Measurements from ENCODE around the gene UBAP2. TPM values are rescaled to one million over a fixed set of nuclear protein-coding genes. Genes with fewer than 3 reads are reported as not detected.
A peak's percentile ranks its signal among the peaks of the same experiment; 100 is the strongest.

The UBAP2 gene
- total RNA-seq, 1 experiment from 2014 or later: 62.5 TPM

GRCh38 chr9:34089311-34089710 lies 40.6 kb upstream of the UBAP2 start:
- ChIA-PET CTCF (no interaction called here), POLR2A (ENCODE audit: low non-redundant PET) (interaction anchor here (0.6 kb wide), 1 partner anchor 15 kb away, joined by 4 read pairs; no protein-coding TSS in a partner anchor)
- TF ChIP-seq, protein P1, sequence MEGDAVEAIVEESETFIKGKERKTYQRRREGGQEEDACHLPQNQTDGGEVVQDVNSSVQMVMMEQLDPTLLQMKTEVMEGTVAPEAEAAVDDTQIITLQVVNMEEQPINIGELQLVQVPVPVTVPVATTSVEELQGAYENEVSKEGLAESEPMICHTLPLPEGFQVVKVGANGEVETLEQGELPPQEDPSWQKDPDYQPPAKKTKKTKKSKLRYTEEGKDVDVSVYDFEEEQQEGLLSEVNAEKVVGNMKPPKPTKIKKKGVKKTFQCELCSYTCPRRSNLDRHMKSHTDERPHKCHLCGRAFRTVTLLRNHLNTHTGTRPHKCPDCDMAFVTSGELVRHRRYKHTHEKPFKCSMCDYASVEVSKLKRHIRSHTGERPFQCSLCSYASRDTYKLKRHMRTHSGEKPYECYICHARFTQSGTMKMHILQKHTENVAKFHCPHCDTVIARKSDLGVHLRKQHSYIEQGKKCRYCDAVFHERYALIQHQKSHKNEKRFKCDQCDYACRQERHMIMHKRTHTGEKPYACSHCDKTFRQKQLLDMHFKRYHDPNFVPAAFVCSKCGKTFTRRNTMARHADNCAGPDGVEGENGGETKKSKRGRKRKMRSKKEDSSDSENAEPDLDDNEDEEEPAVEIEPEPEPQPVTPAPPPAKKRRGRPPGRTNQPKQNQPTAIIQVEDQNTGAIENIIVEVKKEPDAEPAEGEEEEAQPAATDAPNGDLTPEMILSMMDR (conservative IDR thresholded peaks at IDR 0.05; ENCODE audit: low read depth, low read length): no peak
- no peak for TF ChIP-seq EZH2 (IDR thresholded peaks at IDR 0.05; ENCODE audit: borderline replicate concordance, low read depth, low read length, poor library complexity, severe bottlenecking)
- Histone ChIP-seq H3K9me3 (ENCODE audit: low read depth, low read length, poor library complexity, severe bottlenecking) (no peaks in the 10 kb centered on the region), H3K4me1 (ENCODE audit: insufficient read depth, low read length, poor library complexity, severe bottlenecking) (no peaks in the 10 kb centered on the region), H3K27me3 (replicated peaks; ENCODE audit: insufficient read depth, low read depth, low read length, poor library complexity) (no peaks in the 10 kb centered on the region), H3K4me3 (ENCODE audit: low read depth, low read length, poor library complexity, severe bottlenecking) (no peak overlapping the region), H3K36me3 (ENCODE audit: insufficient read depth, low read length, poor library complexity, severe bottlenecking) (peaks cover 50% of the 10 kb centered on the region), H3K27ac (ENCODE audit: low read depth, low read length, poor library complexity, severe bottlenecking) (no peak overlapping the region)
- no TSS peak for BruUV-seq (replicated peaks)
- intact Hi-C loops (cut with micrococcal nuclease; ENCODE audit: unreplicated experiment): no loop called here
- no peak for DNase-seq (ENCODE audit: low spot score)

- H3K9me3 ChIP-seq (ENCODE audit: low read depth, low read length, poor library complexity, severe bottlenecking): no peaks in the 10 kb centered on the region
- ChIA-PET CTCF (no interaction called here), POLR2A (ENCODE audit: low non-redundant PET) (no interaction called here)
- peaks cover 40% of the 10 kb centered on the region for H3K36me3 ChIP-seq (ENCODE audit: insufficient read depth, low read length, poor library complexity, severe bottlenecking)
- no peak overlapping the region for H3K27ac ChIP-seq (ENCODE audit: low read depth, low read length, poor library complexity, severe bottlenecking)
- TSS peak; percentile 48 for BruUV-seq (replicated peaks)
- TF ChIP-seq, protein P1 (conservative IDR thresholded peaks at IDR 0.05; ENCODE audit: low read depth, low read length): no peak
- no peak for TF ChIP-seq EZH2 (IDR thresholded peaks at IDR 0.05; ENCODE audit: borderline replicate concordance, low read depth, low read length, poor library complexity, severe bottlenecking)
- intact Hi-C loops (cut with micrococcal nuclease; ENCODE audit: unreplicated experiment): no loop called here
- no peak for DNase-seq (ENCODE audit: low spot score)
- no peaks in the 10 kb centered on the region for H3K4me1 ChIP-seq (ENCODE audit: insufficient read depth, low read length, poor library complexity, severe bottlenecking)
- H3K4me3 ChIP-seq (ENCODE audit: low read depth, low read length, poor library complexity, severe bottlenecking): no peak overlapping the region
- no peaks in the 10 kb centered on the region for H3K27me3 ChIP-seq (replicated peaks; ENCODE audit: insufficient read depth, low read depth, low read length, poor library complexity)
These were observed 38.7 kb upstream of the UBAP2 start for GRCh38 chr9:34087370-34087769.

- Histone ChIP-seq H3K4me3 (ENCODE audit: low read depth, low read length, poor library complexity, severe bottlenecking) (no peak overlapping the region), H3K27me3 (replicated peaks; ENCODE audit: insufficient read depth, low read depth, low read length, poor library complexity) (no peaks in the 10 kb centered on the region), H3K9me3 (ENCODE audit: low read depth, low read length, poor library complexity, severe bottlenecking) (no peaks in the 10 kb centered on the region), H3K4me1 (ENCODE audit: insufficient read depth, low read length, poor library complexity, severe bottlenecking) (no peaks in the 10 kb centered on the region), H3K36me3 (ENCODE audit: insufficient read depth, low read length, poor library complexity, severe bottlenecking) (peaks cover 35% of the 10 kb centered on the region), H3K27ac (ENCODE audit: low read depth, low read length, poor library complexity, severe bottlenecking) (no peak overlapping the region)
- no peak for DNase-seq (ENCODE audit: low spot score)
- TF ChIP-seq EZH2 (IDR thresholded peaks at IDR 0.05; ENCODE audit: borderline replicate concordance, low read depth, low read length, poor library complexity, severe bottlenecking): no peak
- TF ChIP-seq, protein P1 (conservative IDR thresholded peaks at IDR 0.05; ENCODE audit: low read depth, low read length): no peak
- BruUV-seq (replicated peaks): no TSS peak
- ChIA-PET CTCF (interaction anchor here (0.5 kb wide), 1 partner anchor 77 kb away, joined by 6 read pairs; no protein-coding TSS in a partner anchor), POLR2A (ENCODE audit: low non-redundant PET) (no interaction called here)
- intact Hi-C loops (cut with micrococcal nuclease; ENCODE audit: unreplicated experiment): no loop called here
These were observed 38.2 kb upstream of the UBAP2 start for GRCh38 chr9:34086864-34087263.
